Measurements from ENCODE around the gene BCL11B.

Gene BCL11B

DNA sequence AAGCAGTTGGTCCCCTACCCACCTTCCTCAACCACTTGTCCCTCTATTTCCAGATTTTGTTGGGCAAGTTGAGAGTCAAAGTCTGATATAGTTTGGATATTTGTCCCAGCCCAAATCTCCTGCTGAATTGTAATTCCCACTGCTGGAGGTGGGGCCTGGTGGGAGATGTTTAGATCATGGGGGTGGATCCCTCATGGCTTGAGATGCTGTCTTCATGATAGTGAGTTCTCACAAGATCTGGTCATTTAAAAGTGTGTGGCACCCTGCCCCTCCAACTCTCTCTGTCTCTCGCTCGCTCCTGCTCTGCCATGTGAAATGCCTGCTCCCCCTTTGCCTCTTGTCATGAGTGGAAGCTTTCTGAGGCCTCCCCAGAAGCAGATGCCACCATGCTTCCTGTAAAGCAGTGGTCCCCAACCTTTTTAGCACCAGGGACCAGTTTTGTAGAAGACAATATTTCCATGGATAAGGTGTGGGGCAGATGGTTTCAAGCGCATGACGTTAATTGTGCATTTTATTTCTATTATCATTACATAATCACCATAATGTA is 37.3 kb upstream of the BCL11B start:
- TF ChIP-seq, protein P1, sequence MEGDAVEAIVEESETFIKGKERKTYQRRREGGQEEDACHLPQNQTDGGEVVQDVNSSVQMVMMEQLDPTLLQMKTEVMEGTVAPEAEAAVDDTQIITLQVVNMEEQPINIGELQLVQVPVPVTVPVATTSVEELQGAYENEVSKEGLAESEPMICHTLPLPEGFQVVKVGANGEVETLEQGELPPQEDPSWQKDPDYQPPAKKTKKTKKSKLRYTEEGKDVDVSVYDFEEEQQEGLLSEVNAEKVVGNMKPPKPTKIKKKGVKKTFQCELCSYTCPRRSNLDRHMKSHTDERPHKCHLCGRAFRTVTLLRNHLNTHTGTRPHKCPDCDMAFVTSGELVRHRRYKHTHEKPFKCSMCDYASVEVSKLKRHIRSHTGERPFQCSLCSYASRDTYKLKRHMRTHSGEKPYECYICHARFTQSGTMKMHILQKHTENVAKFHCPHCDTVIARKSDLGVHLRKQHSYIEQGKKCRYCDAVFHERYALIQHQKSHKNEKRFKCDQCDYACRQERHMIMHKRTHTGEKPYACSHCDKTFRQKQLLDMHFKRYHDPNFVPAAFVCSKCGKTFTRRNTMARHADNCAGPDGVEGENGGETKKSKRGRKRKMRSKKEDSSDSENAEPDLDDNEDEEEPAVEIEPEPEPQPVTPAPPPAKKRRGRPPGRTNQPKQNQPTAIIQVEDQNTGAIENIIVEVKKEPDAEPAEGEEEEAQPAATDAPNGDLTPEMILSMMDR (IDR thresholded peaks at IDR 0.05; ENCODE audit: insufficient read depth, low read depth, low read length, missing control alignments) = no peak
- DNase-seq (ENCODE audit: low read depth) = no peak
- no peak overlapping the region for H3K4me3 ChIP-seq (ENCODE audit: low read depth, low read length)

DNA sequence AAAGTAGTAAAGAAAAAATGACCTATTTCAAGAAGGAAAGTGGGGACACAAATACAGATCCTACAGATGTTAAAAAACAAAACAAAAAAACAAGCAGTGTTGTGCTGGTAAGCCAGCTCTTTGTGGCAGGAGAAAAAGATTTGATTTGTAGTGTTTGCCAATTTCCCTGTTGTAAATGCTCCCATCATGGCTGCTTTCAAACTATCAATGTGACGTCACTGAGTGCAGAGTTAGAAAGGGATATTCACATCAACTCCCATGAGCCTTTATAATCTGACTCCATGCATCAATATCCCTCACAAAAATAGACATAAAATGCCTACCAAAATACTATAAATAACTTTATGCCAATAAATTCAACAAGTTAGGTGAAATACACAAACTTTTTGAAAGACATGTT is 32.2 kb upstream of the BCL11B start:
- no peak for DNase-seq (ENCODE audit: low read depth)
- TF ChIP-seq, protein P1 (IDR thresholded peaks at IDR 0.05; ENCODE audit: insufficient read depth, low read depth, low read length, missing control alignments) = no peak
- H3K4me3 ChIP-seq (ENCODE audit: low read depth, low read length) = no peak overlapping the region

DNA sequence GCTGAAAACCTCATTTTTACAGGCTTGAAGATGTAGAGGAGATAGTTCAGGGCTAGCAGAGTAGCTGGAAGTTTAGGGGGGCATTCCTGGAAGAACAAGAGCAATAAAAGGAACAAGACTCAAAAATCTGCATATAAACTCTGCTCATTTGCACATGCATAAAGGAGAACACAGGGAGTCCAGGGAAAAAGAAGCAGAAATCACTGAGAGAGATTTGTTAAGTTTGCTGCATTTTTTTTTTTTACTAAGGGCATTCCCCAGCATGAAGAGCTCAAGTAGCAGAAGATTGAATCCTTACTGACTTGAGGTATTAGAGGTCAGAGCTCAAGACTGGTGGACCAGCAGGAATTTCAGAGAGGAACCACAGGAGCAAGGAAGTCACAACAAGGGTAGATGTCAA is 28.2 kb upstream of the BCL11B start:
- TF ChIP-seq, protein P1 (IDR thresholded peaks at IDR 0.05; ENCODE audit: insufficient read depth, low read depth, low read length, missing control alignments) = no peak
- DNase-seq (ENCODE audit: low read depth) = no peak
- H3K4me3 ChIP-seq (ENCODE audit: low read depth, low read length) = no peak overlapping the region

DNA sequence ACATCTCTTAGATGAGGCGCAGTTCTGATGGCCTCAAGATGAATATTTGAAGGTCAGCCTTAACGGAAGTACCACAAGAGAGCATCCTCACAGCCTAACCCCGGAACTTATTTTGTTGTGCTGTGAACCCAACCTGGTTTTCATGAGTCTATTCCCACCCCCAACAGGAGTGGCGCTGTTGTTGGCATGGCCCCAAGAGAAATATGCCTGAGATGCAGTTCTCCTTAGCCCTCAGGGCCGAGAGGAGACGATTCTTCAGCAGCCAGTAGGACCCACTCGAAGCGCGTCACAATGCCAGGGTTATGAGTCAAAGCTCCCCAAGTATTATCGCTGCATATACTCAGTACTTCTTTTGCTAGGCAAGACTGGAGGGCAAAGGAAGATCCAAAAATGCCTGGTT is 24.5 kb upstream of the BCL11B start:
- TF ChIP-seq, protein P1 (IDR thresholded peaks at IDR 0.05; ENCODE audit: insufficient read depth, low read depth, low read length, missing control alignments) = no peak
- no peak overlapping the region for H3K4me3 ChIP-seq (ENCODE audit: low read depth, low read length)
- no peak for DNase-seq (ENCODE audit: low read depth)

DNA sequence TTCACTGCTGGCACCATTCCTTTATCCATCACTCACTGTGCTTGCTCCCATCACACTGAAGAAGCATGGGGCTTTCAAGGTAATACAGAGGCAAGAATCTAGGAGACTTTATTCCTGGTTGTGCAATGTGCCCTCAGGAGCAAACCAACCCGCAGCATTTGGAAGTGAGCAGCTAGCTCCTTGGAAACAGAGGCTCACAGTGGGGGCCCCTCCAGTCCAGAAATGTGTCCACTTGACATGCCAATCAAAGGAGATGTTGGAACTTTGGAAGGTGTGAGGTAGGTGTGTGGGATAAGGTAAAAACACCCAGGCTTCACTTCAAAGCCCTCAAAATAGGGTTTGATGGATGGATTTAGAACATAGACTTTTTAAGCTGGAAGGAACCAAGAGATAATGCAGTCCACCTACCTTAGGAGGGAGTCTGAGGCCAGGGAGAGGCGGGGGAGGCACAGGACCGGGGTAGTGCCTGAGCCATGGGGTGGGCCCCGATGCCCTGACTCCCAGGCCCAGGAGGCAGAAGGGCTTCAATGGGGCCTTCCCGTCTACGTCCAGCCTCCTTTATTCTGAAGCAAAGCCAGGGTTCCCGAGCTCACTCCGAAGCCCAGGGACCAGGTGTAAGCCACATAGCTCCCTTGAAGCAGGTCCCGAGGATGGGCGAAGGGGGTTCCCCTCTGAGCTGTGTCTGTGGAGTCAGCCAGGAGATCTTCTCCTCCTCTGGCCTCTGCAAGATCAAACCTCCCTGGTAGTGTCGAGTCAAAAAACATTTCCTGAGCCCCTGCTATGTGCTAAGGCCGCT is 17.6 kb upstream of the BCL11B start:
- no peak for DNase-seq (ENCODE audit: low read depth)
- TF ChIP-seq, protein P1 (IDR thresholded peaks at IDR 0.05; ENCODE audit: insufficient read depth, low read depth, low read length, missing control alignments) = no peak

DNA sequence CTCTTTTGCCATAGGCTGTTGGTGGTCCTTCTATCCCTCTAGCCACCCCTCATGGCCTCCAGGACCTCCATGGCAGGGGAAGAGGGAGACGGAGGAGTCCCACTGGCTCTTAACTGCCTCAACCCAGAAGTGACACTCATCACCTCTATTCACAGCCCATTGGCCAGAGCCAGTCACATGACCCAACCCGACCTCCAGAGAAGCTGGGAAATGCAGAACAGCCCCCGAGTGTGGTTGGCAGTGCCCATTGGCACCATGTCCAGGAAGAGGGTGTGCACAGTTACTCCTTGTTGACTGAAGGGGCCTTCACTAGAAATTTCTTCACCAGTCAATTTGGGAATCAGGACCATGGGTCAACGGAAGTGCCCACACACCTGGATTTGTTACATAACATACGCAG is 17.0 kb upstream of the BCL11B start:
- TF ChIP-seq, protein P1 (IDR thresholded peaks at IDR 0.05; ENCODE audit: insufficient read depth, low read depth, low read length, missing control alignments) = no peak
- no peak for DNase-seq (ENCODE audit: low read depth)
- H3K4me3 ChIP-seq (ENCODE audit: low read depth, low read length) = no peak overlapping the region

More for the DNA sequence above, 17.6 kb upstream of the BCL11B start:
- H3K4me3 ChIP-seq (ENCODE audit: low read depth, low read length) = no peak overlapping the region
